ENCODE measurements around the gene CARS2.
"Not testable (repeated sequence)": the region's sequence is repeated elsewhere in the genome, so short reads cannot be mapped to it uniquely, and the experiment has no call there.

GRCh38 chr13:110701061-110701460 is 4.9 kb downstream of the CARS2 start:
- not testable (repeated sequence) for TF ChIP-seq CTCF (IDR thresholded peaks at IDR 0.05; ENCODE audit: extremely low read depth in 1 of 2, insufficient read depth in 1 of 2, low read depth in 1 of 2, low read length in 2 of 2); POLR2AphosphoS5 (IDR thresholded peaks at IDR 0.05; ENCODE audit: insufficient read depth, low read depth, low read length); POLR2A (IDR thresholded peaks at IDR 0.05; ENCODE audit: low read depth, low read length); EZH2 (IDR thresholded peaks at IDR 0.05; ENCODE audit: borderline replicate concordance, low read depth, low read length, severe bottlenecking); MYC (IDR thresholded peaks at IDR 0.05; ENCODE audit: low read depth, low read length); FOS (IDR thresholded peaks at IDR 0.05; ENCODE audit: borderline replicate concordance, insufficient read depth, low read length)
